Fibroblast of skin of scalp (primary cell): ENCODE results near the gene UNC79.

Experiments used
- DNase-seq: peaks from one replicate; pipeline ENCODE4 v3.0.0-alpha.2; 2013

Gene UNC79

GRCh38 chr14:93665169-93665568 lies 234.4 kb downstream of the UNC79 start:
- DNase-seq = no peak

GRCh38 chr14:93669632-93670031 lies 238.9 kb downstream of the UNC79 start:
- no peak for DNase-seq

GRCh38 chr14:93674343-93674742 lies 243.6 kb downstream of the UNC79 start:
- no peak for DNase-seq

- no peak for DNase-seq
Observed at GRCh38 chr14:93675651-93676050, 244.9 kb downstream of the UNC79 start.

- DNase-seq = no peak
Observed at GRCh38 chr14:93676416-93676958, 245.7 kb downstream of the UNC79 start.

GRCh38 chr14:93682459-93682858 lies 251.7 kb downstream of the UNC79 start:
- no peak for DNase-seq

GRCh38 chr14:93683226-93683625 lies 252.5 kb downstream of the UNC79 start:
- peak; percentile 1 for DNase-seq

- no peak for DNase-seq
Observed at GRCh38 chr14:93685121-93685895, 254.6 kb downstream of the UNC79 start.

- DNase-seq = no peak
Observed at GRCh38 chr14:93686268-93686667, 255.5 kb downstream of the UNC79 start.

- DNase-seq = no peak
Observed at GRCh38 chr14:93688239-93688666, 257.5 kb downstream of the UNC79 start.

GRCh38 chr14:93688820-93689219 lies 258.1 kb downstream of the UNC79 start:
- no peak for DNase-seq

GRCh38 chr14:93690146-93690545 lies 259.4 kb downstream of the UNC79 start:
- no peak for DNase-seq

GRCh38 chr14:93691042-93691780 lies 260.5 kb downstream of the UNC79 start:
- DNase-seq = no peak

GRCh38 chr14:93693914-93694313 lies 263.2 kb downstream of the UNC79 start:
- no peak for DNase-seq

- DNase-seq = no peak
Observed at GRCh38 chr14:93700928-93701327, 270.2 kb downstream of the UNC79 start.

- DNase-seq = no peak
Observed at GRCh38 chr14:93701562-93701961, 270.8 kb downstream of the UNC79 start.

GRCh38 chr14:93702946-93703345 lies 272.2 kb downstream of the UNC79 start:
- no peak for DNase-seq

GRCh38 chr14:93703941-93704340 lies 273.2 kb downstream of the UNC79 start:
- DNase-seq = no peak

GRCh38 chr14:93705513-93706156 lies 274.9 kb downstream of the UNC79 start:
- DNase-seq = no peak

GRCh38 chr14:93706360-93706955 lies 275.7 kb downstream of the UNC79 start:
- no peak for DNase-seq

- DNase-seq = no peak
Observed at GRCh38 chr14:93707475-93707874, 276.7 kb downstream of the UNC79 start.

- DNase-seq = no peak
Observed at GRCh38 chr14:93708311-93708734, 277.6 kb downstream of the UNC79 start.

GRCh38 chr14:93708800-93709199 lies 278.1 kb downstream of the UNC79 start:
- no peak for DNase-seq
